Sigmoid colon (tissue), 4 donors: ENCODE measurements around the gene ANKRD36C.
"Not testable (repeated sequence)": the region's sequence is repeated elsewhere in the genome, so short reads cannot be mapped to it uniquely, and the experiment has no call there.

Experiments used
- EP300 ChIP-seq, 4 donors: sonication (generic); formaldehyde crosslinking; IDR thresholded peaks; one replicate each; pipeline ENCODE4 v1.6.1; 2017; ENCODE audit warnings: antibody characterized with exemption in 4 of 4
- POLR2A ChIP-seq, 2 donors: fragments of 450-650 bp; IDR thresholded peaks; one replicate each; pipeline ENCODE4 v1.6.1; 2016; ENCODE audit warnings: antibody characterized with exemption in 2 of 2, mild to moderate bottlenecking in 2 of 2, moderate library complexity in 2 of 2

DNA sequence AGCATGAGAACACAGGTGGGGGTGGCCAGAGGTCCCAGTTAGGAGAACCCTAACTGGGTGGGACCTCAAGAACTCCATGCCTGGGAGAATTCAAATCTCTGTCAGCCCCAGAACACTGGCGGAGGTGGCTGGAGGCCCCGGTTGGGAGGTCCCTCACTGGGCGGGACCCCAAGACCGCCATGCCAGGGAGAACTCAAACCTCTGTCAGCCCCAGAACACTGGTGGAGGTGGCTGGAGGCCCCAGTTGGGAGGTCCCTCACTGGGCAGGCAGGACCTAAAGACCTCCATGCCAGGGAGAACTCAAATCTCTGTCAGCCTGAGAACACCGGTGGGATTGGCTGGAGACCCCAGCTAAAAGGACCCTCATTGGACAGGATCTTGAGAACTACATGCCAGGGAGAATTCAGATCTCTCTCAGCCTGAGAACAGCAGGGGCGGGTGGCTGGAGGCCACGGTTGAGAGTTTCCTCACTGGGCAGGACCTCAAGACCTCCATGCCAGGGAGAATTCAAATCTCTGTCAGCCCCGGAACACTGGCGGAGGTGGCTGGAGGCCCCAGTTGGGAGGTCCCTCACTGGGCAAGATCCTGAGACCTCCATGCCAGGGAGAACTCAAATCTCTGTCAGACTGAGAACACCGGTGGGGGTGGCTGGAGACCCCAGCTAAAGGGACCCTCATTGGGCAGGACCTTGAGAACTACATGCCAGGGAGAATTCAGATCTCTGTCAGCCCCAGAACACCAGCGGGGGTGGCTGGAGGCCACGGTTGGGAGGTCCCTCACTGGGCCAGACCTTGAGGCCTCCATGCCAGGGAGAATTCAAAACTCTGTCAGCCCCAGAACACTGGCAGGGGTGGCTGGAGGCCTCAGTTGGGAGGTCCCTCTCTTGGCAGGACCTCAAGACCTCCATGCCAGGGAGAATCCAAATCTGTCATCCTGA is 157.3 kb downstream of the ANKRD36C start:
- not testable (repeated sequence) for TF ChIP-seq EP300, POLR2A (IDR thresholded peaks at IDR 0.05)
